ENCODE measurements around the gene WWOX. TPM values are rescaled to one million over a fixed set of nuclear protein-coding genes. Genes with fewer than 3 reads are reported as not detected.

WWOX gene
- total RNA-seq, 3 donors from 2014 or later (not counting 1 experiment from before 2014, with no cell fraction given), result 21.0 to 29.8 (median 27.0) TPM

- Histone ChIP-seq H3K9me3 (ENCODE audit: control insufficient read depth, insufficient read depth, low read length) (no peaks in the 10 kb centered on the region), H3K36me3 (ENCODE audit: control insufficient read depth, insufficient read depth, low read length) (no peaks in the 10 kb centered on the region), H3K27me3 (ENCODE audit: control insufficient read depth, insufficient read depth, low read length) (no peaks in the 10 kb centered on the region), H3K27ac (ENCODE audit: low read length) (no peak overlapping the region), H3K4me3 (ENCODE audit: low read length) (no peak overlapping the region), H3K4me1 (ENCODE audit: control insufficient read depth, insufficient read depth, low read length) (peaks cover 23% of the 10 kb centered on the region)
- no peak for DNase-seq
- peaks cover 21 to 23% of the 10 kb centered on the region in 2 donors for H3K4me1 Mint-ChIP-seq
- H3K36me3 Mint-ChIP-seq, result peaks cover 7% of the 10 kb centered on the region
- ATAC-seq, result no peak
- no peak for TF ChIP-seq CTCF (IDR thresholded peaks at IDR 0.05)
- no peak overlapping the region for H3K4me3 Mint-ChIP-seq
- no peaks in the 10 kb centered on the region for H3K9me3 Mint-ChIP-seq
- intact Hi-C loops (cut with micrococcal nuclease), result no loop called here
- no peaks in the 10 kb centered on the region for H3K27me3 Mint-ChIP-seq (ENCODE audit: low read depth in 2 of 2)
- 93% methylated on average over 15 of the region's 15 CpGs for WGBS (ENCODE audit: insufficient coverage)
- H3K27ac Mint-ChIP-seq, result no peak overlapping the region
These were observed 1072.7 kb downstream of the WWOX start for GRCh38 chr16:79171931-79172705.

- H3K27ac Mint-ChIP-seq, result no peak overlapping the region
These were observed 1073.6 kb downstream of the WWOX start for GRCh38 chr16:79172976-79173500.

GRCh38 chr16:79173919-79174318 lies 1074.5 kb downstream of the WWOX start:
- TF ChIP-seq CTCF (IDR thresholded peaks at IDR 0.05), result no peak
- WGBS (ENCODE audit: insufficient coverage), result 95% methylated on average over 4 of the region's 4 CpGs
- Mint-ChIP-seq H3K36me3 (no peaks in the 10 kb centered on the region), H3K27me3 (ENCODE audit: low read depth in 2 of 2) (no peaks in the 10 kb centered on the region), H3K9me3 (no peaks in the 10 kb centered on the region), H3K4me1 (peaks cover 27 to 28% of the 10 kb centered on the region in 2 donors), H3K4me3 (no peak overlapping the region), H3K27ac (no peak overlapping the region)
- intact Hi-C loops (cut with micrococcal nuclease), result no loop called here
- Histone ChIP-seq H3K27me3 (ENCODE audit: control insufficient read depth, insufficient read depth, low read length) (no peaks in the 10 kb centered on the region), H3K4me3 (ENCODE audit: low read length) (no peak overlapping the region), H3K27ac (ENCODE audit: low read length) (no peak overlapping the region), H3K9me3 (ENCODE audit: control insufficient read depth, insufficient read depth, low read length) (no peaks in the 10 kb centered on the region), H3K36me3 (ENCODE audit: control insufficient read depth, insufficient read depth, low read length) (no peaks in the 10 kb centered on the region), H3K4me1 (ENCODE audit: control insufficient read depth, insufficient read depth, low read length) (peaks cover 25% of the 10 kb centered on the region)
- DNase-seq, result no peak
- no peak for ATAC-seq

More at GRCh38 chr16:79172976-79173500, 1073.6 kb downstream of the WWOX start:
- DNase-seq, result no peak
- Histone ChIP-seq H3K27ac (ENCODE audit: low read length) (no peak overlapping the region), H3K4me3 (ENCODE audit: low read length) (no peak overlapping the region), H3K27me3 (ENCODE audit: control insufficient read depth, insufficient read depth, low read length) (no peaks in the 10 kb centered on the region), H3K4me1 (ENCODE audit: control insufficient read depth, insufficient read depth, low read length) (peaks cover 25% of the 10 kb centered on the region), H3K36me3 (ENCODE audit: control insufficient read depth, insufficient read depth, low read length) (no peaks in the 10 kb centered on the region), H3K9me3 (ENCODE audit: control insufficient read depth, insufficient read depth, low read length) (no peaks in the 10 kb centered on the region)
- H3K4me3 Mint-ChIP-seq, result no peak overlapping the region
- WGBS (ENCODE audit: insufficient coverage), result 85% methylated on average over 4 of the region's 4 CpGs
- H3K4me1 Mint-ChIP-seq, result peaks cover 27 to 28% of the 10 kb centered on the region in 2 donors
- peaks cover 2% of the 10 kb centered on the region for H3K36me3 Mint-ChIP-seq
- TF ChIP-seq CTCF (IDR thresholded peaks at IDR 0.05), result no peak
- no peaks in the 10 kb centered on the region for H3K9me3 Mint-ChIP-seq
- no peak for ATAC-seq
- H3K27me3 Mint-ChIP-seq (ENCODE audit: low read depth in 2 of 2), result no peaks in the 10 kb centered on the region
- intact Hi-C loops (cut with micrococcal nuclease), result no loop called here

Data from natural killer cell (primary cell).